Measurements from ENCODE around the gene SEMA3F. TPM values are rescaled to one million over a fixed set of nuclear protein-coding genes. Genes with fewer than 3 reads are reported as not detected.

The SEMA3F gene
- total and polyA plus RNA-seq, 2 of the 4 experiments (the other 2 are of a cell fraction): 7.3 to 23.3 TPM

DNA sequence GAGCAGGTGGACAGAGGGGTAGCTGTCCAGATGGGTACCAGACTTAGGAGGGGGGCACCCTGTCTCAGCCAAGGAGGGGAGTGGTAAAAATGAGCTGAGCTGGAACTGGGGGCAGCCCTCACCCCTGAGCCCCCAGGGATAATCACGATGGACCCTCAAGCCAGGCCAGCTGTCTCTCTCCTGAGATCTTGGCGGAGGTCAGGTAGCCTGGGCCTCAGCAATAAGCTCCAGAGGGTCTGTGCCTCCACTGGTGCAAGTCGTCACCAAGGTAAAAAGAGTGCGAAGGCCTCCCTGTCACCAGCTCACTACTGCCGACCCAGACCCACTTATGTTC is 55.0 kb downstream of the SEMA3F start:
- Histone ChIP-seq H2BK20ac (ENCODE audit: low read depth, low read length) (no peak overlapping the region), H2BK120ac (ENCODE audit: low read depth, low read length) (no peak overlapping the region), H3K79me1 (ENCODE audit: low read depth in 1 of 2, low read length in 2 of 2) (no peaks in the 10 kb centered on the region), H4K8ac (ENCODE audit: low read depth in 2 of 2, low read length in 2 of 2) (no peak overlapping the region), H4K20me1 (ENCODE audit: insufficient read depth, low read length) (no peaks in the 10 kb centered on the region; the same call in 1 of the 2 replicates), H3K36me3 (ENCODE audit: control insufficient read depth, insufficient read depth, low read length) (no peaks in the 10 kb centered on the region), H3K56ac (ENCODE audit: extremely low read depth, insufficient read depth, low read length) (no peak overlapping the region), H3K4me2 (ENCODE audit: low read depth, low read length) (no peak overlapping the region), H3K4me1 (ENCODE audit: control insufficient read depth, insufficient read depth, low read length) (peaks cover 2% of the 10 kb centered on the region; the same call in 1 of the 2 replicates), H2BK15ac (ENCODE audit: low read depth, low read length) (no peak overlapping the region), H3K18ac (ENCODE audit: low read depth, low read length) (no peak overlapping the region), H2AFZ (replicated peaks; ENCODE audit: low read length, poor library complexity) (no peak overlapping the region), H3K27me3 (ENCODE audit: control insufficient read depth, insufficient read depth, low read length) (peaks cover 38% of the 10 kb centered on the region), H3K9ac (ENCODE audit: low read depth, low read length) (no peak overlapping the region), H2AK9ac (replicated peaks; ENCODE audit: low read depth, low read length, poor library complexity) (no peak overlapping the region), H4K91ac (ENCODE audit: insufficient read depth, low read depth, low read length) (no peak overlapping the region), H3K9me1 (ENCODE audit: insufficient read depth, low read length) (no peaks in the 10 kb centered on the region), H3K14ac (replicated peaks; ENCODE audit: low read depth, low read length) (no peak overlapping the region), H4K5ac (ENCODE audit: low read depth, low read length) (no peak overlapping the region), H2AK5ac (ENCODE audit: low read depth, low read length) (no peak overlapping the region), H3K4ac (ENCODE audit: low read depth, low read length) (no peak overlapping the region), H2BK5ac (ENCODE audit: low read depth, low read length, poor library complexity, severe bottlenecking) (no peak overlapping the region), H3K9me3 (ENCODE audit: control insufficient read depth, insufficient read depth, low read length) (no peaks in the 10 kb centered on the region), H3K23ac (ENCODE audit: low read depth, low read length) (no peak overlapping the region), H3K27ac (ENCODE audit: insufficient read depth, low read length) (no peak overlapping the region), H3K4me3 (ENCODE audit: insufficient read depth, low read depth, low read length) (no peak overlapping the region)
- ChIA-PET CTCF (interaction anchor here (1.6 kb wide), 1 partner anchor 16 kb away, joined by 5 read pairs; no protein-coding TSS in a partner anchor), POLR2A (ENCODE audit: unreplicated experiment) (no interaction called here)
- DNase-seq (no peak), ATAC-seq (ENCODE audit: low read depth) (no peak)
- no TSS peak for BruUV-seq (replicated peaks)
- in situ Hi-C loops (cut with MboI; ENCODE audit: low sequenced_read_pairs): no loop called here
- TF ChIP-seq MAFK (IDR thresholded peaks at IDR 0.05; ENCODE audit: low read depth, low read length) (no peak), SMC3 (IDR thresholded peaks at IDR 0.05; ENCODE audit: low read depth, low read length) (no peak), POLR2A (IDR thresholded peaks at IDR 0.05; ENCODE audit: low read depth, low read length) (no peak), MXI1 (IDR thresholded peaks at IDR 0.05; ENCODE audit: borderline replicate concordance, low read depth, low read length) (no peak)
- intact Hi-C loops (cut with micrococcal nuclease): no loop called here
- dilution Hi-C loops (cut with HindIII; ENCODE audit: low sequenced_read_pairs, unreplicated experiment): no loop called here
- 70% methylated on average over 2 of the region's 5 CpGs; no CpG with 5 or more reads in 1 of the 2 experiments for WGBS, 2 experiments (ENCODE audit: extremely low coverage in 2 of 2, insufficient read length in 1 of 2)
